Vagina (tissue), 2 donors: ENCODE data around the gene KRTAP5-7.

Experiments
- POLR2A ChIP-seq, 2 donors: fragments of 450-650 bp; IDR thresholded peaks; one replicate each; pipeline ENCODE4 v1.6.1; 2017; ENCODE audit warnings: antibody characterized with exemption in 2 of 2, mild to moderate bottlenecking in 2 of 2, moderate library complexity in 2 of 2
- TF ChIP-seq, protein P1 (sequence below), 3 experiments: fragments of 450-650 bp in 2 of 3; fragments of 200-600 bp in 1 of 3; sonication (generic) in 1 of 3; IDR thresholded peaks; one replicate each; pipeline ENCODE4 v1.5.1; 2017 to 2019; ENCODE audit warnings: antibody characterized with exemption in 3 of 3, mild to moderate bottlenecking in 2 of 3, moderate library complexity in 2 of 3

- TF ChIP-seq, protein P1, sequence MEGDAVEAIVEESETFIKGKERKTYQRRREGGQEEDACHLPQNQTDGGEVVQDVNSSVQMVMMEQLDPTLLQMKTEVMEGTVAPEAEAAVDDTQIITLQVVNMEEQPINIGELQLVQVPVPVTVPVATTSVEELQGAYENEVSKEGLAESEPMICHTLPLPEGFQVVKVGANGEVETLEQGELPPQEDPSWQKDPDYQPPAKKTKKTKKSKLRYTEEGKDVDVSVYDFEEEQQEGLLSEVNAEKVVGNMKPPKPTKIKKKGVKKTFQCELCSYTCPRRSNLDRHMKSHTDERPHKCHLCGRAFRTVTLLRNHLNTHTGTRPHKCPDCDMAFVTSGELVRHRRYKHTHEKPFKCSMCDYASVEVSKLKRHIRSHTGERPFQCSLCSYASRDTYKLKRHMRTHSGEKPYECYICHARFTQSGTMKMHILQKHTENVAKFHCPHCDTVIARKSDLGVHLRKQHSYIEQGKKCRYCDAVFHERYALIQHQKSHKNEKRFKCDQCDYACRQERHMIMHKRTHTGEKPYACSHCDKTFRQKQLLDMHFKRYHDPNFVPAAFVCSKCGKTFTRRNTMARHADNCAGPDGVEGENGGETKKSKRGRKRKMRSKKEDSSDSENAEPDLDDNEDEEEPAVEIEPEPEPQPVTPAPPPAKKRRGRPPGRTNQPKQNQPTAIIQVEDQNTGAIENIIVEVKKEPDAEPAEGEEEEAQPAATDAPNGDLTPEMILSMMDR (IDR thresholded peaks at IDR 0.05), result no peak
- no peak for TF ChIP-seq POLR2A (IDR thresholded peaks at IDR 0.05)
Observed at GRCh38 chr11:71530602-71531001, 3.5 kb downstream of the KRTAP5-7 start.
